ENCODE measurements around the gene NBPF6. TPM values are rescaled to one million over a fixed set of nuclear protein-coding genes. Genes with fewer than 3 reads are reported as not detected.

The NBPF6 gene
- total and polyA plus RNA-seq, 2 experiments from 2014 or later, result not detected

DNA sequence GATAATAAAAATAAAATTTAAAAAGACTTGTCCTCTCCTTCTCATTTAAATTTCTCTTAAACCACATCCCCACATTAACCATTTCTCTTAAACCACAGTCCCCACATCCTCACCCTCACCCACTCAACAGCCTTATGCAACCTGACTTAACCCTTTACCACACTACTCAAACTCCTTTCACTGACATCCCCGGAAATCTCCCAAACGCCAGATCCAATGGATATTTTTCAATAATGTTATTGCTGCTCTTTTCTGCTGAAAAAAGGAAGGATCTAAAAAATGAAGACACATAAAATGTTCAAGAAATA is 55.6 kb downstream of the NBPF6 start:
- H2AFZ ChIP-seq, result no peak overlapping the region
- Mint-ChIP-seq H3K9me3 (peaks cover 10% of the 10 kb centered on the region; the same call in 2 of the 3 replicates), H3K27ac (no peak overlapping the region), H3K27me3 (ENCODE audit: insufficient read depth, low read depth, poor library complexity) (no peaks in the 10 kb centered on the region), H3K36me3 (ENCODE audit: low read depth) (no peaks in the 10 kb centered on the region), H3K4me1 (peaks cover 12% of the 10 kb centered on the region), H3K4me3 (no peak overlapping the region)
- DNase-seq (ENCODE audit: low spot score) (no peak), ATAC-seq (no peak)
- H3F3A ChIP-seq (replicated peaks; ENCODE audit: low read depth), result no peaks in the 10 kb centered on the region
- H4K20me1 ChIP-seq (replicated peaks; ENCODE audit: insufficient read depth), result no peaks in the 10 kb centered on the region
- no peaks in the 10 kb centered on the region for H3K79me2 ChIP-seq (replicated peaks; ENCODE audit: insufficient read depth)
- H3K27me3 ChIP-seq (ENCODE audit: insufficient read depth), result no peaks in the 10 kb centered on the region
- no peaks in the 10 kb centered on the region for H3K36me3 ChIP-seq (ENCODE audit: insufficient read depth)
- no peak overlapping the region for H3K4me3 ChIP-seq
- H3K27ac ChIP-seq (ENCODE audit: low read depth), result no peak overlapping the region
- no peaks in the 10 kb centered on the region for H3K4me1 ChIP-seq (ENCODE audit: insufficient read depth)
- H3K9me2 ChIP-seq (ENCODE audit: insufficient read depth), result peaks cover 11% of the 10 kb centered on the region; the same call in 1 of the 2 replicates
- no peak for TF ChIP-seq NANOG (IDR thresholded peaks at IDR 0.05; ENCODE audit: borderline replicate concordance)
- TF ChIP-seq, protein P1, sequence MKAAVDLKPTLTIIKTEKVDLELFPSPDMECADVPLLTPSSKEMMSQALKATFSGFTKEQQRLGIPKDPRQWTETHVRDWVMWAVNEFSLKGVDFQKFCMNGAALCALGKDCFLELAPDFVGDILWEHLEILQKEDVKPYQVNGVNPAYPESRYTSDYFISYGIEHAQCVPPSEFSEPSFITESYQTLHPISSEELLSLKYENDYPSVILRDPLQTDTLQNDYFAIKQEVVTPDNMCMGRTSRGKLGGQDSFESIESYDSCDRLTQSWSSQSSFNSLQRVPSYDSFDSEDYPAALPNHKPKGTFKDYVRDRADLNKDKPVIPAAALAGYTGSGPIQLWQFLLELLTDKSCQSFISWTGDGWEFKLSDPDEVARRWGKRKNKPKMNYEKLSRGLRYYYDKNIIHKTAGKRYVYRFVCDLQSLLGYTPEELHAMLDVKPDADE (IDR thresholded peaks at IDR 0.05), result no peak
- no peak for TF ChIP-seq EZH2phosphoT487 (IDR thresholded peaks at IDR 0.05; ENCODE audit: unreplicated experiment)
- TF ChIP-seq EZH2 (IDR thresholded peaks at IDR 0.05; ENCODE audit: low read depth, unreplicated experiment), result no peak
- no peak for TF ChIP-seq ZNF114 (CRISPR knock-in tag; IDR thresholded peaks at IDR 0.05)
- no peak for TF ChIP-seq POLR2AphosphoS5 (IDR thresholded peaks at IDR 0.05; ENCODE audit: low read depth)
- no peak for TF ChIP-seq JUNB (IDR thresholded peaks at IDR 0.05; ENCODE audit: unreplicated experiment)
- no peak for TF ChIP-seq ZNF331 (CRISPR knock-in tag; IDR thresholded peaks at IDR 0.05; ENCODE audit: low read depth)
- TF ChIP-seq, protein P2, sequence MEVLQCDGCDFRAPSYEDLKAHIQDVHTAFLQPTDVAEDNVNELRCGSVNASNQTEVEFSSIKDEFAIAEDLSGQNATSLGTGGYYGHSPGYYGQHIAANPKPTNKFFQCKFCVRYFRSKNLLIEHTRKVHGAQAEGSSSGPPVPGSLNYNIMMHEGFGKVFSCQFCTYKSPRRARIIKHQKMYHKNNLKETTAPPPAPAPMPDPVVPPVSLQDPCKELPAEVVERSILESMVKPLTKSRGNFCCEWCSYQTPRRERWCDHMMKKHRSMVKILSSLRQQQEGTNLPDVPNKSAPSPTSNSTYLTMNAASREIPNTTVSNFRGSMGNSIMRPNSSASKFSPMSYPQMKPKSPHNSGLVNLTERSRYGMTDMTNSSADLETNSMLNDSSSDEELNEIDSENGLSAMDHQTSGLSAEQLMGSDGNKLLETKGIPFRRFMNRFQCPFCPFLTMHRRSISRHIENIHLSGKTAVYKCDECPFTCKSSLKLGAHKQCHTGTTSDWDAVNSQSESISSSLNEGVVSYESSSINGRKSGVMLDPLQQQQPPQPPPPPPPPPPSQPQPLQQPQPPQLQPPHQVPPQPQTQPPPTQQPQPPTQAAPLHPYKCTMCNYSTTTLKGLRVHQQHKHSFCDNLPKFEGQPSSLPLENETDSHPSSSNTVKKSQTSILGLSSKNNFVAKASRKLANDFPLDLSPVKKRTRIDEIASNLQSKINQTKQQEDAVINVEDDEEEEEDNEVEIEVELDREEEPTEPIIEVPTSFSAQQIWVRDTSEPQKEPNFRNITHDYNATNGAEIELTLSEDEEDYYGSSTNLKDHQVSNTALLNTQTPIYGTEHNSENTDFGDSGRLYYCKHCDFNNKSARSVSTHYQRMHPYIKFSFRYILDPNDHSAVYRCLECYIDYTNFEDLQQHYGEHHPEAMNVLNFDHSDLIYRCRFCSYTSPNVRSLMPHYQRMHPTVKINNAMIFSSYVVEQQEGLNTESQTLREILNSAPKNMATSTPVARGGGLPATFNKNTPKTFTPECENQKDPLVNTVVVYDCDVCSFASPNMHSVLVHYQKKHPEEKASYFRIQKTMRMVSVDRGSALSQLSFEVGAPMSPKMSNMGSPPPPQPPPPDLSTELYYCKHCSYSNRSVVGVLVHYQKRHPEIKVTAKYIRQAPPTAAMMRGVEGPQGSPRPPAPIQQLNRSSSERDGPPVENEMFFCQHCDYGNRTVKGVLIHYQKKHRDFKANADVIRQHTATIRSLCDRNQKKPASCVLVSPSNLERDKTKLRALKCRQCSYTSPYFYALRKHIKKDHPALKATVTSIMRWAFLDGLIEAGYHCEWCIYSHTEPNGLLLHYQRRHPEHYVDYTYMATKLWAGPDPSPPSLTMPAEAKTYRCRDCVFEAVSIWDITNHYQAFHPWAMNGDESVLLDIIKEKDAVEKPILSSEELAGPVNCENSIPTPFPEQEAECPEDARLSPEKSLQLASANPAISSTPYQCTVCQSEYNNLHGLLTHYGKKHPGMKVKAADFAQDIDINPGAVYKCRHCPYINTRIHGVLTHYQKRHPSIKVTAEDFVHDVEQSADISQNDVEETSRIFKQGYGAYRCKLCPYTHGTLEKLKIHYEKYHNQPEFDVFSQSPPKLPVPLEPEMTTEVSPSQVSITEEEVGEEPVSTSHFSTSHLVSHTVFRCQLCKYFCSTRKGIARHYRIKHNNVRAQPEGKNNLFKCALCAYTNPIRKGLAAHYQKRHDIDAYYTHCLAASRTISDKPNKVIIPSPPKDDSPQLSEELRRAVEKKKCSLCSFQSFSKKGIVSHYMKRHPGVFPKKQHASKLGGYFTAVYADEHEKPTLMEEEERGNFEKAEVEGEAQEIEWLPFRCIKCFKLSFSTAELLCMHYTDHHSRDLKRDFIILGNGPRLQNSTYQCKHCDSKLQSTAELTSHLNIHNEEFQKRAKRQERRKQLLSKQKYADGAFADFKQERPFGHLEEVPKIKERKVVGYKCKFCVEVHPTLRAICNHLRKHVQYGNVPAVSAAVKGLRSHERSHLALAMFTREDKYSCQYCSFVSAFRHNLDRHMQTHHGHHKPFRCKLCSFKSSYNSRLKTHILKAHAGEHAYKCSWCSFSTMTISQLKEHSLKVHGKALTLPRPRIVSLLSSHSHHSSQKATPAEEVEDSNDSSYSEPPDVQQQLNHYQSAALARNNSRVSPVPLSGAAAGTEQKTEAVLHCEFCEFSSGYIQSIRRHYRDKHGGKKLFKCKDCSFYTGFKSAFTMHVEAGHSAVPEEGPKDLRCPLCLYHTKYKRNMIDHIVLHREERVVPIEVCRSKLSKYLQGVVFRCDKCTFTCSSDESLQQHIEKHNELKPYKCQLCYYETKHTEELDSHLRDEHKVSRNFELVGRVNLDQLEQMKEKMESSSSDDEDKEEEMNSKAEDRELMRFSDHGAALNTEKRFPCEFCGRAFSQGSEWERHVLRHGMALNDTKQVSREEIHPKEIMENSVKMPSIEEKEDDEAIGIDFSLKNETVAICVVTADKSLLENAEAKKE (CRISPR knock-in tag; IDR thresholded peaks at IDR 0.05), result no peak
- TF ChIP-seq CREB1 (CRISPR knock-in tag; IDR thresholded peaks at IDR 0.05; ENCODE audit: low read depth), result no peak
- TF ChIP-seq, protein P3, sequence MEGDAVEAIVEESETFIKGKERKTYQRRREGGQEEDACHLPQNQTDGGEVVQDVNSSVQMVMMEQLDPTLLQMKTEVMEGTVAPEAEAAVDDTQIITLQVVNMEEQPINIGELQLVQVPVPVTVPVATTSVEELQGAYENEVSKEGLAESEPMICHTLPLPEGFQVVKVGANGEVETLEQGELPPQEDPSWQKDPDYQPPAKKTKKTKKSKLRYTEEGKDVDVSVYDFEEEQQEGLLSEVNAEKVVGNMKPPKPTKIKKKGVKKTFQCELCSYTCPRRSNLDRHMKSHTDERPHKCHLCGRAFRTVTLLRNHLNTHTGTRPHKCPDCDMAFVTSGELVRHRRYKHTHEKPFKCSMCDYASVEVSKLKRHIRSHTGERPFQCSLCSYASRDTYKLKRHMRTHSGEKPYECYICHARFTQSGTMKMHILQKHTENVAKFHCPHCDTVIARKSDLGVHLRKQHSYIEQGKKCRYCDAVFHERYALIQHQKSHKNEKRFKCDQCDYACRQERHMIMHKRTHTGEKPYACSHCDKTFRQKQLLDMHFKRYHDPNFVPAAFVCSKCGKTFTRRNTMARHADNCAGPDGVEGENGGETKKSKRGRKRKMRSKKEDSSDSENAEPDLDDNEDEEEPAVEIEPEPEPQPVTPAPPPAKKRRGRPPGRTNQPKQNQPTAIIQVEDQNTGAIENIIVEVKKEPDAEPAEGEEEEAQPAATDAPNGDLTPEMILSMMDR (conservative IDR thresholded peaks at IDR 0.05; ENCODE audit: low read depth in 2 of 2), result no peak
- TF ChIP-seq, protein P4, sequence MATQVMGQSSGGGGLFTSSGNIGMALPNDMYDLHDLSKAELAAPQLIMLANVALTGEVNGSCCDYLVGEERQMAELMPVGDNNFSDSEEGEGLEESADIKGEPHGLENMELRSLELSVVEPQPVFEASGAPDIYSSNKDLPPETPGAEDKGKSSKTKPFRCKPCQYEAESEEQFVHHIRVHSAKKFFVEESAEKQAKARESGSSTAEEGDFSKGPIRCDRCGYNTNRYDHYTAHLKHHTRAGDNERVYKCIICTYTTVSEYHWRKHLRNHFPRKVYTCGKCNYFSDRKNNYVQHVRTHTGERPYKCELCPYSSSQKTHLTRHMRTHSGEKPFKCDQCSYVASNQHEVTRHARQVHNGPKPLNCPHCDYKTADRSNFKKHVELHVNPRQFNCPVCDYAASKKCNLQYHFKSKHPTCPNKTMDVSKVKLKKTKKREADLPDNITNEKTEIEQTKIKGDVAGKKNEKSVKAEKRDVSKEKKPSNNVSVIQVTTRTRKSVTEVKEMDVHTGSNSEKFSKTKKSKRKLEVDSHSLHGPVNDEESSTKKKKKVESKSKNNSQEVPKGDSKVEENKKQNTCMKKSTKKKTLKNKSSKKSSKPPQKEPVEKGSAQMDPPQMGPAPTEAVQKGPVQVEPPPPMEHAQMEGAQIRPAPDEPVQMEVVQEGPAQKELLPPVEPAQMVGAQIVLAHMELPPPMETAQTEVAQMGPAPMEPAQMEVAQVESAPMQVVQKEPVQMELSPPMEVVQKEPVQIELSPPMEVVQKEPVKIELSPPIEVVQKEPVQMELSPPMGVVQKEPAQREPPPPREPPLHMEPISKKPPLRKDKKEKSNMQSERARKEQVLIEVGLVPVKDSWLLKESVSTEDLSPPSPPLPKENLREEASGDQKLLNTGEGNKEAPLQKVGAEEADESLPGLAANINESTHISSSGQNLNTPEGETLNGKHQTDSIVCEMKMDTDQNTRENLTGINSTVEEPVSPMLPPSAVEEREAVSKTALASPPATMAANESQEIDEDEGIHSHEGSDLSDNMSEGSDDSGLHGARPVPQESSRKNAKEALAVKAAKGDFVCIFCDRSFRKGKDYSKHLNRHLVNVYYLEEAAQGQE (IDR thresholded peaks at IDR 0.05; ENCODE audit: unreplicated experiment), result no peak
- TF ChIP-seq STAT1 (IDR thresholded peaks at IDR 0.05; ENCODE audit: unreplicated experiment), result no peak
- no peak overlapping the region for H3K4me2 ChIP-seq

All from GM23338 (cell line).